ENCODE measurements around the gene VPS26B.

VPS26B gene

GRCh38 chr11:134260983-134261382 is 36.5 kb downstream of the VPS26B start:
- H3K9me3 ChIP-seq (ENCODE audit: low read length), result no peaks in the 10 kb centered on the region
- no peak overlapping the region for H3K9ac ChIP-seq (ENCODE audit: low read length)
- peaks cover 69% of the 10 kb centered on the region for H3K36me3 ChIP-seq (ENCODE audit: insufficient read depth, low read length)
- H3K27me3 ChIP-seq (ENCODE audit: control insufficient read depth in 1 of 2, insufficient read depth in 2 of 2, low read length in 2 of 2), result no peaks in the 10 kb centered on the region
- no peak overlapping the region for H3K4me3 ChIP-seq (ENCODE audit: low read depth in 1 of 2, low read length in 2 of 2)
- H3K4me1 ChIP-seq (ENCODE audit: insufficient read depth, low read length), result no peaks in the 10 kb centered on the region
- H3K27ac ChIP-seq (ENCODE audit: low read depth, low read length), result no peak overlapping the region

DNA sequence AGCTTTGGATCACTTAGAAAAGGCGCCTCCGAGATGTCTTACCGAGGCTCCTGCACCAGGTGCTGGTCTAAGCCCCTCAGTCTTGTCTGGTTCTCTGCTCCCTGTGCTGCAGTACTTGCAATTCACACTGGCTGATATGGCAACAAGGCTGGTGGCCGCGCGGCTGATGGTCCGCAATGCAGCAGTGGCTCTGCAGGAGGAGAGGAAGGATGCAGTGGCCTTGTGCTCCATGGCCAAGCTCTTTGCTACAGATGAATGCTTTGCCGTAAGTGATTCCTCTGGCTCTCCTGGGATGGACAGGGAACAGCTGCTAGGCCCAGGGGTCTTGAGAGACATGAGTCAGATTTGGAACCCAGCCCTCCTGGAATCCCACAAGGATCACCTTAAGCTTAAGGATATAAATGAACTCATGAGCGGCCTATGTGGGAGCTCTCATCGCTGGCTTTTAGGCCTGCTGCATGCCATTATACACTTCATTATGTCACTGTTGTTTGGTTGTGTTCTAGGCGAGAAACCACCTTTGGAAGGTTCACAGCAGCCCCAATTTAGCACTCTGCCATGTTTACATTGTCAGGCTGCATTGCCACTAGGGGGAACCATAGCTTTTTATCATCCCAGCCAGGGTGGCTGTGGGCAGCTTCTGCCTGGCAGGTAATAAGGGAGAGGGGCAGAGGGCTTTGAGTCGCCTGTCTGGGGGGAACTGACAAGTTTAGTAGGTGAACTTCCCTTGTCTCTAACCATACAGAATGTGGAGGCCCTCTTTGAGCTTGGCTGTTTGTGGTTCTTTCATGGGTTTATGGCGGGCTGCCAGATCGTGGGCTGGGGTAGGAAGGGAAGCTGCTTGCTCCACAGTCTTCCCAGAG is 37.4 kb downstream of the VPS26B start:
- Histone ChIP-seq H3K36me3 (ENCODE audit: insufficient read depth, low read length) (peaks cover 69% of the 10 kb centered on the region), H3K9me3 (ENCODE audit: low read length) (no peaks in the 10 kb centered on the region), H3K27me3 (ENCODE audit: control insufficient read depth in 1 of 2, insufficient read depth in 2 of 2, low read length in 2 of 2) (no peaks in the 10 kb centered on the region), H3K4me1 (ENCODE audit: insufficient read depth, low read length) (no peaks in the 10 kb centered on the region), H3K9ac (ENCODE audit: low read length) (no peak overlapping the region), H3K4me3 (ENCODE audit: low read depth in 1 of 2, low read length in 2 of 2) (no peak overlapping the region), H3K27ac (ENCODE audit: low read depth, low read length) (no peak overlapping the region)

- Histone ChIP-seq H3K9ac (ENCODE audit: low read length) (no peak overlapping the region), H3K9me3 (ENCODE audit: low read length) (no peaks in the 10 kb centered on the region), H3K27ac (ENCODE audit: low read depth, low read length) (no peak overlapping the region), H3K36me3 (ENCODE audit: insufficient read depth, low read length) (peaks cover 44% of the 10 kb centered on the region), H3K27me3 (ENCODE audit: control insufficient read depth in 1 of 2, insufficient read depth in 2 of 2, low read length in 2 of 2) (peaks cover 0 to 6% of the 10 kb centered on the region in 2 donors), H3K4me1 (ENCODE audit: insufficient read depth, low read length) (no peaks in the 10 kb centered on the region), H3K4me3 (ENCODE audit: low read depth in 1 of 2, low read length in 2 of 2) (no peak overlapping the region)
Observed at GRCh38 chr11:134264966-134265764, 40.7 kb downstream of the VPS26B start.

GRCh38 chr11:134266440-134266839 is 42.0 kb downstream of the VPS26B start:
- Histone ChIP-seq H3K4me3 (ENCODE audit: low read depth in 1 of 2, low read length in 2 of 2) (no peak overlapping the region), H3K36me3 (ENCODE audit: insufficient read depth, low read length) (peaks cover 31% of the 10 kb centered on the region), H3K9me3 (ENCODE audit: low read length) (no peaks in the 10 kb centered on the region), H3K27ac (ENCODE audit: low read depth, low read length) (no peak overlapping the region), H3K9ac (ENCODE audit: low read length) (no peak overlapping the region), H3K4me1 (ENCODE audit: insufficient read depth, low read length) (no peaks in the 10 kb centered on the region), H3K27me3 (ENCODE audit: control insufficient read depth in 1 of 2, insufficient read depth in 2 of 2, low read length in 2 of 2) (peaks cover 0 to 14% of the 10 kb centered on the region in 2 donors)

- H3K4me1 ChIP-seq (ENCODE audit: insufficient read depth, low read length), result no peaks in the 10 kb centered on the region
- H3K36me3 ChIP-seq (ENCODE audit: insufficient read depth, low read length), result peaks cover 27% of the 10 kb centered on the region
- peaks cover 4 to 17% of the 10 kb centered on the region in 2 donors for H3K27me3 ChIP-seq (ENCODE audit: control insufficient read depth in 1 of 2, insufficient read depth in 2 of 2, low read length in 2 of 2)
- H3K9ac ChIP-seq (ENCODE audit: low read length), result no peak overlapping the region
- H3K9me3 ChIP-seq (ENCODE audit: low read length), result no peaks in the 10 kb centered on the region
- H3K27ac ChIP-seq (ENCODE audit: low read depth, low read length), result no peak overlapping the region
- no peak overlapping the region for H3K4me3 ChIP-seq (ENCODE audit: low read depth in 1 of 2, low read length in 2 of 2)
Observed at GRCh38 chr11:134266841-134267251, 42.4 kb downstream of the VPS26B start.

GRCh38 chr11:134267461-134267860 is 43.0 kb downstream of the VPS26B start:
- no peak overlapping the region for H3K9ac ChIP-seq (ENCODE audit: low read length)
- H3K9me3 ChIP-seq (ENCODE audit: low read length), result no peaks in the 10 kb centered on the region
- peaks cover 21% of the 10 kb centered on the region for H3K36me3 ChIP-seq (ENCODE audit: insufficient read depth, low read length)
- H3K4me1 ChIP-seq (ENCODE audit: insufficient read depth, low read length), result no peaks in the 10 kb centered on the region
- peaks cover 10 to 17% of the 10 kb centered on the region in 2 donors for H3K27me3 ChIP-seq (ENCODE audit: control insufficient read depth in 1 of 2, insufficient read depth in 2 of 2, low read length in 2 of 2)
- H3K27ac ChIP-seq (ENCODE audit: low read depth, low read length), result no peak overlapping the region
- H3K4me3 ChIP-seq (ENCODE audit: low read depth in 1 of 2, low read length in 2 of 2), result no peak overlapping the region

DNA sequence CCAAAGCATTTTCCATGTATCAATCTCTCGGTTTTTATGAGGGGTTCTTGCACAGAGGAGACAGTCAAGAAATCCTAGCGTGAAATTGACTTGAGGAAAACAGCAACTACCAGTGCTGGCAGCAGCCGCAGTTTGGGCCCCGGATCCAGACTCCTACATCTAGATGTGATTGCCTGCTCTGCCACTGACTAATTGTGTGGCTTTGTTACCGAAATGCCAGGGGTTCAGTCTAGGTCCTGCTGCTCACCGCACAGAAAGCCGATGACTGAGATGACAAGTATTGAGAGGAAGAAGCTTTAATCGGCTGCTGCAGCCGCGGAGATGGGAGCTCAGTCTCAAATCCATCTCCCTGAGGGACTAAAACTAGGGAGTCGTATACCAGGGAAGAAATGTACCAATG is 43.5 kb downstream of the VPS26B start:
- H3K4me1 ChIP-seq (ENCODE audit: insufficient read depth, low read length), result no peaks in the 10 kb centered on the region
- peaks cover 15 to 21% of the 10 kb centered on the region in 2 donors for H3K27me3 ChIP-seq (ENCODE audit: control insufficient read depth in 1 of 2, insufficient read depth in 2 of 2, low read length in 2 of 2)
- no peak overlapping the region for H3K9ac ChIP-seq (ENCODE audit: low read length)
- no peak overlapping the region for H3K4me3 ChIP-seq (ENCODE audit: low read depth in 1 of 2, low read length in 2 of 2)
- no peaks in the 10 kb centered on the region for H3K9me3 ChIP-seq (ENCODE audit: low read length)
- H3K36me3 ChIP-seq (ENCODE audit: insufficient read depth, low read length), result peaks cover 16% of the 10 kb centered on the region
- no peak overlapping the region for H3K27ac ChIP-seq (ENCODE audit: low read depth, low read length)

DNA sequence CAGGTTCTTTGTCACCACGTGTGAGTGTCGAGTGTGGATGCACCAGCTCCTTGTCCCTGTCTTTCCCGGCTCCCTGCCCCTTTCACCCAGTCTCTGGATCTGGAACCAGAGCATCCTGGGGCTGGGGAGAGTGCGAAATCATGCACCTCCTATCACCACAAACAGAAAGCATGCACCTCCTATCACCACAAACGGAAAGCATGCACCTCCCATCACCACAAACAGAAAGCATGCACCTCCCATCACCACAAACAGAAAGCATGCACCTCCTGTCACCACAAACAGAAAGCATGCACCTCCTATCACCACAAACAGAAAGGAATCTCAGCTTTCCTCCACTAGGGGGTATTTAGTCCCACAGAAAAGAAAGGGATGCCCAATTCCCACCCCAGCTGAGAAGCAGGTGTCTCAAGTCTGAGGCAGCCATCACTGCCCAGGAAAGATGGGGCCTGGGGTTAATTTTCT is 45.8 kb downstream of the VPS26B start:
- Histone ChIP-seq H3K9me3 (ENCODE audit: low read length) (no peaks in the 10 kb centered on the region), H3K4me3 (ENCODE audit: low read depth in 1 of 2, low read length in 2 of 2) (no peak overlapping the region), H3K27ac (ENCODE audit: low read depth, low read length) (no peak overlapping the region), H3K9ac (ENCODE audit: low read length) (no peak overlapping the region), H3K36me3 (ENCODE audit: insufficient read depth, low read length) (peaks cover 1% of the 10 kb centered on the region), H3K4me1 (ENCODE audit: insufficient read depth, low read length) (no peaks in the 10 kb centered on the region), H3K27me3 (ENCODE audit: control insufficient read depth in 1 of 2, insufficient read depth in 2 of 2, low read length in 2 of 2) (peaks cover 37 to 44% of the 10 kb centered on the region in 2 donors)

DNA sequence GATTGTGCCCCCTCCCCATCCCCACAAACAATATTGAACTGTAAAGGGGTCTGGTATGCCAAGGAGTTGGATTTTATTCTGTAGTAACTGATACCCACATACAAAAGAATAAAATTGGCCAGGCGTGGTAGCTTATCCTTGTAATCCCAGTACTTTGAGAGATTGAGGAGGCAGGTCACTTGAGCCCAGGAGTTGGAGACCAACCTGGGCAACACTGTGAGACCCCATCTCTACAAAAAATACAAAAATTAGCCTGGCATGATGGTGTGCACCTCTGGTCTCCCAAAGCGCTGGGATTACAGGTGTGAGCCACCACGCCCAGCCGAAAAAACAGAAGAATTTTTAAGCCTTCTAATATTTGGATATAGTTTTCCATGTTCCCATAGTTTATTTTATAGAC is 47.5 kb downstream of the VPS26B start:
- Histone ChIP-seq H3K9ac (ENCODE audit: low read length) (no peak overlapping the region), H3K27me3 (ENCODE audit: control insufficient read depth in 1 of 2, insufficient read depth in 2 of 2, low read length in 2 of 2) (peaks cover 45 to 61% of the 10 kb centered on the region in 2 donors), H3K4me1 (ENCODE audit: insufficient read depth, low read length) (peaks cover 13% of the 10 kb centered on the region), H3K27ac (ENCODE audit: low read depth, low read length) (no peak overlapping the region), H3K4me3 (ENCODE audit: low read depth in 1 of 2, low read length in 2 of 2) (no peak overlapping the region), H3K36me3 (ENCODE audit: insufficient read depth, low read length) (no peaks in the 10 kb centered on the region), H3K9me3 (ENCODE audit: low read length) (no peaks in the 10 kb centered on the region)

DNA sequence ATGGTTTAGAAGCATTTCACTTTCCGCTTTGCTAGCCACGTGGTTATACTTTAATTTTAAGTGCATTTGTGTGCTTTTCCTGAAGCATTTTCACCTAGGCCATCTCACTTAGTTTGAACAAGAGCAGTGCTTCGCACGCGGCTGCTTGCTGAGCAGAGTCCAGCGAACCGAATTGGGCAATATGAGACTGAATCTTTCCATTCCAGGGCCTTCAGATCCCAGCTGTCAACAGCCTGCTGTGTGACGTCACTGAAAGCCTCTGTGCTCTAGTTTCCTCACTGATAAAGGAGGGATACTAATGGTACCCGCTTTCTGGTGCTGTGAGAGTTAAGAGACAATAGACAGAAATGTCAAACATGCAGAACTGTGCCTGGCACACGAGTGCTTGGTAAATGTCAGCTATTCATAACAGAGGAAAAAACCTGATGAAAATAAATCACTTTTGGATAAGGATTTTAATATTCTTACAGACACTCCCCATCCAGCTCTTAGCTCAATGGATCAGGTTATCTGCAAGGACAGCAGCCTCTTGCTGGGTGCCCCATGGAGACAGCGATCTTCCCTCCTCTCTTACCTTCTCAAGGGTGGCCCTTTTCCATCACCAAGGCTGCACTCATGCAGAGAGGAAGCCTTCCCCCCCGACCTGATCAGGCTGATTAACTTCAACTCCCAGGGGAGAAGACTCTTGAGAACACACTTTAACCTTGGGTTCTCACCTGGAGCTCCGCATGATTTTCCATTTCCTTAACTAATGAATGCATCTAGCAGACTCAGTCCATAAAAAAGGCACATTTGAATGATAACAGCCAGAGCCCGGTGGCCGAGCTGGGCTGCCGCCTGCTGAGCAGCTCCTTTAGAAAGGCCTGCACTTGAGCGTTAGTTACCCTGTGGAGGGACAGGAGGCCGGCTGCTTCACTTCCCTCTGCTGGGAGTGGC is 48.2 kb downstream of the VPS26B start:
- no peaks in the 10 kb centered on the region for H3K9me3 ChIP-seq (ENCODE audit: low read length)
- peaks cover 13% of the 10 kb centered on the region for H3K4me1 ChIP-seq (ENCODE audit: insufficient read depth, low read length)
- H3K4me3 ChIP-seq (ENCODE audit: low read depth in 1 of 2, low read length in 2 of 2), result no peak overlapping the region
- H3K9ac ChIP-seq (ENCODE audit: low read length), result no peak overlapping the region
- no peak overlapping the region for H3K27ac ChIP-seq (ENCODE audit: low read depth, low read length)
- no peaks in the 10 kb centered on the region for H3K36me3 ChIP-seq (ENCODE audit: insufficient read depth, low read length)
- H3K27me3 ChIP-seq (ENCODE audit: control insufficient read depth in 1 of 2, insufficient read depth in 2 of 2, low read length in 2 of 2), result peaks cover 52 to 68% of the 10 kb centered on the region in 2 donors

- Histone ChIP-seq H3K36me3 (ENCODE audit: insufficient read depth, low read length) (no peaks in the 10 kb centered on the region), H3K27ac (ENCODE audit: low read depth, low read length) (no peak overlapping the region), H3K27me3 (ENCODE audit: control insufficient read depth in 1 of 2, insufficient read depth in 2 of 2, low read length in 2 of 2) (peaks cover 58 to 75% of the 10 kb centered on the region in 2 donors), H3K4me3 (ENCODE audit: low read depth in 1 of 2, low read length in 2 of 2) (no peak overlapping the region), H3K9me3 (ENCODE audit: low read length) (peaks cover under 1% of the 10 kb centered on the region), H3K4me1 (ENCODE audit: insufficient read depth, low read length) (peaks cover 13% of the 10 kb centered on the region), H3K9ac (ENCODE audit: low read length) (no peak overlapping the region)
Observed at GRCh38 chr11:134273317-134273712, 48.8 kb downstream of the VPS26B start.
